DMS79 treated with DMSO at 0.1 percent for 48 hours (cell line): ENCODE measurements around the gene CHD2.
"Not testable (repeated sequence)": the region's sequence is repeated elsewhere in the genome, so short reads cannot be mapped to it uniquely, and the experiment has no call there.

Experiments
- DNase-seq: peaks from one replicate; lab custom pipeline; 2025; lab: John Stamatoyannopoulos, UW

CHD2 gene

DNA sequence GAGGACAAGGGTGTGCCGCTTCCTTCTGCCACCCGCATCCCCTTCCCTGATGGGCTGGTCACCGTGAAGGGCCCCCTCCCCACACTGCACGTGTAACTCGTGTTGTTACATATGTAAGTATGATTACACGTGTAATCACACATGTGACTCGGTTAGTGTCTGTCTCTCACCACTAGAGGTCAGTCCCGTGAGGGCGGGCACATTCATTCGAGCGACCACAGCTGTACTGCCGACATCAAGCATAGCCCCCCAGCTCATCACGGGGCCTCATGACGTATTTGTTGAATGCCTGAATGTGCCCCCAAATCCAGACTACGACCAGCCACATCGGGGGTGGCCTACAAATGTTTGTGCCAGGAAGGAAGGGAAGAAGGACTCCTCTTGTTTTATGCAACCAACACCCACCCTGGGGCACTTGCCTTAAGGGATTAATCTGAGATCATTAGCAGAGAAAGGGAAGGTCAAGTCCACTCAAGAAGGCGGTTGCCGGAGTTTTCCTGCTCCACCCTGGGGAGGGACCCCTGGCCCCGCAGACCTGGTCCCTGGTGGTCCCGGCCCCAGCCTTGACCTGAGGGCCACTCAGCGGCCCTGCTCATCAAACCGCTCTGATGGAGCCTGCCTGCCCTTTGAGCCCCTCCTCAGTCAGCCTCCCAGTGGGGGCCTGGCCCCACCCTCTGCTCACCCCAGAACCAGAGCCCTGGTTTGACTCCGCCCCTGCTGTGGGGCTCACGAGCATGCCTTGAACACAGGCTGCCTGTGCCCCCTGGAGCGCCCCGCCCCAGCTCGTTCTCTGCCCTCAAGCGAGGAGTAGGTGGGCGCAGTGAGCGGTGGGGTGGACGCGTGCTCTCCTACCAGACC, 136.1 kb downstream of the CHD2 start:
- DNase-seq: no peak

DNA sequence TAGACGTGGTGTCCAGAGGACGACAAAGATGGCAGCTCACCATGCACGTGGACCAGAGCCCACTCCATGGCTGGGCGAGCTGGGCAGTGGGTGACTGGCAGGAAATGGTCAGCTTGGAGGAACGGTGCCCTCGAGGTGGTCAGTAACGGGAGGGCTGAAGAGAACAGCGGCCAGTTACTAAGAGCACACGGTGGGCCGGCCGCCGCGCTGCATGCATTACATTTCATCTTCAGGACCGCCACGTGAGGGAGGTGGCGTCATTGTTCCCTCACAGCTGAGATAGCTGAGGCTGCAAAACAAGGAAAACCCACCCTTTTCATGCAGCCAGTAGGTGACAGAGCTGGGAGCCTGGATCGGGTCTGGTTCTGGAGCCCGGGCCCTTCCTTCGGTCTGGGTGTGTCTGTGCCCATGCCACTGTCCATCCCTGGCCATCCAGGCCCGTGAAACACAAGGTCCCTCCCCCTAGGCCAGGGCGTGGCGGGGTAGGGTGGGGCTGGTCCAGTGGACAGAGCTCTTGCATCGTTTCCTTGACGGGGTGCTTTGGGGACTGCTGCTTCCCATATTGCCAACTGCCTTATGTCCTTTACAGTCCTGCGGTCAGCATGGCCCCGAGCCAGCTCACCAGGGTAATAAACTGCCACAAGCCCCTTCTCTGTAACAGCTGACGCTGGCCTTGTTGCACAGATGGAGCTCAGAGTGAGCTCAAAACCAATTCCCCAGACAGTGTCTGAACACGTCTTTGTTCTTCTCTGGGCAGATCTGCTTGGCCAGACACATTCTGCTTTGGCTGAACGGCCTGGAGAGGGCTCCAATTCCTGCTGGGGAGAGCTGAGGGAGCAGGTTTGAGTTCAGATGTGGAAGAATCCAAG, 137.1 kb downstream of the CHD2 start:
- DNase-seq: peak; percentile 15

DNA sequence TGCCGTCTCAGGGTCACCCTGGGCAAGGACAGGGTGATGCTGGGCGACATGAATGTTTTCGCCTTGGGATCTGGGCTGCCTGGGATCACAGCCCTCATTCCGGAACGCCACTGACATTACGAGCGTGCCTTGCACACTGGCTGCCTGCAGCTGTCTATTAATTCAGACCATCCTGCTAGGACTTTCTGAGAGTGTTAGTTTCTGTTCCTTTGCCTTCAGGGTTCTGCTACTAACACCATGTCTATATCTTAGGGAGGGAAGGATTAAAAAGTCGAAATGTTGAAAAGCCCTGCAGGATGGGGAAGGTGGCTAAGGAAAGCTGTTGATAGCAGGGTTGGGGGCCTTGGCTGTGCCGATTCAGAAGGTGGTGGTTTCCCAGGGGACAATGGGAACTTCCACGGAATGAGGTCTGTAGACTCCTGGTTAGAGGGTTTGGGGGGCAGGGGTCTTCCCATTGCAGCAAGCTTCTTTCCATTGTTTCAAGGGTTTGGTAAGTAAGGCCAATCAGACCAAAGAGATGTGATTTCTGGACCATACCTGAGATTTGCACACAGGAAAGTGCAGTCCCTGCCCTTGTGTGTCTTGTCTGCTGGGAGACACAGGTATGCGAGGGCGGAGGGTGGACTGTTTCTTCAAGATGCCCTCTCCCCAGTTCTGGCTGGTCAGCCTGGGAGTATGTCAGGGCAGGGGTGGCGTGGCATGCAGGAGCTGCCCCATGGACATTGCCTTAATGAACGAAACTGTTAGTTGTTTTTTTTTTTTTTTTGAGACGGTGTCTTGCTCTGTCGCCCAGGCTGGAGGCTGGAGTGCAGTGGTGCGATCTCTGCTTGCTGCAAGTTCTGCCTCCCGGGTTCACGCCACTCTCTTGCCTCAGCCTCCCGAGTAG, 137.9 kb downstream of the CHD2 start:
- no peak for DNase-seq

DNA sequence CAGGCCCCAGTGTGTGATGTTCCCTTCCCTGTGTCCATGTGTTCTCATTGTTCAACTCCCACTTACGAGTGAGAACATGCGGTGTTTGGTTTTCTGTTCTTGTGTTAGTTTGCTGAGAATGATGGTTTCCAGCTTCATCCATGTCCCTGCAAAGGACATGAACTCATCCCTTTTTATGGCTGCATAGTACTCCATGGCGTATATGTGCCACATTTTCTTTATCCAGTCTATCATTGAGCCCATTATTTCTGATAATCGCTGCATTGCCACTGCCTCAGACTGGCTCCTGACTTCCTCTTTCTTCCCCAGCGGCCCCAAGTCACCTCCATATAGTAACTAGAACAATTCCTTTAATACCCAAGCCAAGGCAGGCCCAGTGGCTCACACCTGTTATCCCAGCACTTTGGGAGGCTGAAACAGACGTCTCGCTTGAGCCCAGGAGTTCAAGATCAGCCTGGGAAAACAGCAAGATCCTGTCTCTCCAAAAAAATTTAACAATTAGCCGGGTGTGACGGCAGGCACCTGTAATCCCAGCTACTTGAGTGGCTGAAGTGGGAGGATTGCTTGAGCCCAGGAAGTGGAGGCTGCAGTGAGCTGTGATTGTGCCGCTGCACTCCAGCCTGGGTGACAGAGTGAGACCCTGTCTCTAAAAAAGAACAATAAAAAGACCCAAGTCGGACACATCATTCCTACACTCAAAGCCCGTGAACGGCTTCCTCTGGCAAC, 139.6 kb downstream of the CHD2 start:
- not testable (repeated sequence) for DNase-seq

DNA sequence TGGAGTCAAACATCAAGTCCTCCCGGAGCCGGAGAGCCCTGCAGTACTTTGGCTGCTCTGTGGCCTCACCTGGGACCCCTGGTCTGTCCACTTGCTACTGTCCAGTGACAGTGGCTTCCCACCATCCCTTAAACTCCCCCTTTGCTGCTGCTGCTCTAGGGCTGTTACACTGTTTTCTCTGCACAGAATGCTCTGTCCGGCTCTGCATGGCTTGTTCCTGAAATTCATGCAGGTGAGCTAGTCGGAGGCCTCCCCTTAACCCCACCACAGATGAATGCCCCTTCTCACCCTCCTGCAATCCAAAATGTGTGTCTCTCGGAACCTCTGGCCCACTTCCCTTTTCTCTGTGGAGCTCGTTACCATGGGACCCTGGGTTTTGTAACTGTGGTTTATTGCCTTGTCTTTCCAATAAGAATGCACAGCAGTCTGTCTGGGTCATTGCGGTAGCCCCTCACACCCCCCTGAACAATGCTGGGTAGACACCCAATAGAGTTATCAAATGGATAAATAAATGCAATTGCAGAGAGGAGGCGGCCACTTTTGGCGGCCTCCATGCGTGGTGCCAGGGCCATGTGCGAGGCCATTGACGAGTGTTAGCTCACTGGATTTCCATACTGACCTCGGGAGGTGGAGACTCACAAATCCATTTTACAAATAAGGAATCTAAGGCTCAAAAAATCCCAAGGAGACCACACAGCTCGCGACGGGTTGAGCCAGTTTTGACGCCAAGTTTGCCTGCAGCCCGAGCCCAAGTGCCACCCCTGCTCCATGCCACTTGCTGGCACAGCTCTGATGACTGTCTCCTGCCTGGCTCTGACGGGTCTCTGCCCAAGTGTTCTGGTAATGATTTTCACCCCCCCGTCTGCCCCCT, 140.4 kb downstream of the CHD2 start:
- DNase-seq: no peak

DNA sequence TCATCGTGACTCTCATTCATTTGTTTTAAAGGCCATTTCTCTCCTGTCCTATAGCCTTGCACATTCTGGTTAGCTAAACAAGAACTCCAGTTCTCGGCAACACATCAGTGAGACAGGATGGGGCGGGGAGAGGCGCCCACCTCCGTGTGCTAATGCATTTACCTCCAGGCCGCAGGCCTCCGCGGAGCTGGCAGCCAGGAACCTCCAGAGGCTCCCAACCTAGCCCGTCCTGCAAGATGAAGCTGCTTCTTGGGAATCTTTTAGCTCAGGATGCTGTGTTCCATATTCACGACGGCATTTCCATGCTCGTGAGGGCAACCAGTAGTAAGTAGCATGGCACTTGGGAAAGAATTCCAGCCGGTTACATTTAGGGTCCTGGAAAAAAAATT, 141.0 kb downstream of the CHD2 start:
- no peak for DNase-seq

DNA sequence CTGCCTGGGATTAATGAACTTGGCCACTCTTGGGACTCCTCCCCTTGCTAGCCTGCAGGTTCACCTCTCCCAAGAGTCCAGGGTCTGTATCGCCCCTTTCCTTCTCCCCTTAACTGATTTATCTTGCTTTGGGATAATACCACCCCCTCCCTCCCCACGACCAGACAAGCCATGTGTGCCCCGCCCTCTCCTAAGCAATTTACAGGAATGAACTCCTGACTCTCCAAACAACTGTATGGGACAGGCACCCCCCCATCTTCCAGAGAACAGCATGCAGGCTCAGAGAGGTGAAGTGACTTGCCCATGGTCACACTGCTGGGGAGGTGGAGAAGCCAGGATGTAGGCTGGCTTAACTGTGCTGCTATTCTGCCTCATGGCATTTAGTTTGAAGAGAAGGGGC, 142.1 kb downstream of the CHD2 start:
- DNase-seq: no peak

DNA sequence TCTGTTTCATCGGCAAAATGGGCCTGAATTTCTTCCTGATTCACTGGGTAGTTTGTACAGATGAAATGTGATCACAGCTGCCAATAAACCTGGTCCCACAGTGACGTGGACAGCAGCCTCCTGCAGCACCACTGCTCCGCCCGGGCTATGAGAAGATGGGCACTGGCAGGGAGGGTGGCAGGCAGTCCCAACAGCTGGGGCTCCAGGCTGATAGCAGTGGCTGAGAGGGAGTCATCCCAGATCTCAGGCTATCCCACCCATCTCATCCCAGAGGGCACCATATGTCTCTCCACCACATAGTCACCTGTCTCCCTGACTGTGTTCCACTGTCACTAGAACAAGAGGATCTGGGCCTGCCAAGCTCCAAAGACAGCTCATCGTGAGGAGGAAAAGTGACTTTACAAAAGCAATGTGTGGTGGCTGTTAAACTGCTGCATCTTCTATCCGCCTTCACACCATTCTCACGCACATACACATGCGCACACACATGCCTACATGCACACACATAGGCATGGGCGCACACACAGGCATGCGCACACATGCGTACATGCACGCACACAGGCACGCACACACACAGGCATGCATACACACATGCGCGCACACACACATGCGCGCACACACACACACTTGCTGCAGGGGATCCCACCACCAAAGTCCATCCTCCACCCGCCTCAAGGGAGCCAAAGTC, 142.7 kb downstream of the CHD2 start:
- DNase-seq: no peak

DNA sequence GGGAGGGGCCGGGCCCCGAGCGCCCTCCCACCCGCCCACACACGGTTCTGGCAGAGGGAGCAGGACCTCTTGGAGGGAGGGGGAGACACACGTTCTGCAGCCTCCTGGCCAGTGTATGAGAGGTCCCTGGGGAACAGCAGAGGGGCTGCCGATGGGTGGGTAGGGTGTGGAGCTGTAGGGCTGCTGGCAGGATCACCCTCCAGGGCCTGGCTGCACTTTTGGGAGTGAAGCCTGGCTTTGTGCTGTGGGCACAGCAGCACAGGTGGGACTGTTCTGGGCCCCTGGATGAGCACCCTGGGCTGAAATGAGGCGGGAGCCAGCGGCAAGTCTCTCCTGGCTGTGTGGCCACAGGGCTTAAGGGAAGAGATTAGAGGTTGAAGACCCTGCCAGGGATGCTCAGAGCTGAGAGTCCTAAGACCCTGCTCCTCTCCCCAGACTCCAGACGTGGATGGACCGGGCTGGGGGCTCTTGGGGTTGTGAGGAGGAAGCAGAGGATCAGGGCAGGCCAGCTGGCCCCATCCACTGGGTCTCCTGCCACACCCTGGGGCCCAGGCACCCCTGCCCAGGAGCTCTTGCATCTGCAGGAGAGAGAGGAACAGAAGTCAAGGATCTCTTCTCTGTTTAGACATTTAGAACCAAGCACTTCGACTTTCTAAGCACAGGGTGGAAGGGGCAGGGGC, 143.6 kb downstream of the CHD2 start:
- no peak for DNase-seq

DNA sequence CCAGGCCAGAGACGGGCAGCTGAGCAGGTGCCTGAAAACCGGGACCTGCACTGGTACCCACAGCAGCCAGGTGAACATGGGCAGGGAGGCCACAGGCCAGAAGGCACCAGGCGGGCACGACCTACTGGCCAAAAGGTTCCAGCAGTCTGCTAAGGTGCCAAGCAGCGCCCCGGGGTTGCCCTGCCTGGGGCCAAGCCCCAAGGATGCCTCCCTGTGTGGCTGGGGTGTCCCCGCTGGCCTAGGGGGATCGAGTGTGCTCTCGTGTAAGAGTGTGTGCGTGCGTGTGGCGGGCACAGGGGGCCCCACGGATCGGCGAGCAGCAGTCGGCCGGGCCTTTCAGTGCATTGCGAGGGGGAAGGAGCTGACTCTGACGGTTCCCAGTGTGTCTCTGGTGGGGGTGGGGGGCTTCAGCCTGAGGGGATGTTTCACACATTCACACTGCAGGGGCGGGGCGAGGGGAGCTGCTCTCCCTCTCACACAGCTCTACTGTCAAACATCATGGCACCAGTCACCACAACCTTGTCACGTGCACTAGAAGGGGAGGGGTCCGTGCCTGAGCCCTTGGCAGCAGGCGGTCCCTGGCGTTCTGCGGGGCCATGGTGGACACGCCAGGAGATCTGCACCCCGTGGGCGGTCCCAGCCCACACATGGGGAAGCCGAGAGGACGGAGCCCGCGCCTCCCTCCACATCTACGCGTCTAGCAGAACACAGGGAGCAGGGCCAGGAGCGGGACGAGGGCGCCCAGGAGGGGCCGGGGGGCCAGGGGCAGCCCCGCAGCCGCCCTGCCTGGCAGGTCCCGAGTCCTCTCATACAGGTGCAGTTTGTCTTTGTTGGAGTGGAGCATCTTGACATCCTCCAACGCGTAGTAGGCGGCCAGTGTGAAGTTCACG, 144.4 kb downstream of the CHD2 start:
- no peak for DNase-seq

DNA sequence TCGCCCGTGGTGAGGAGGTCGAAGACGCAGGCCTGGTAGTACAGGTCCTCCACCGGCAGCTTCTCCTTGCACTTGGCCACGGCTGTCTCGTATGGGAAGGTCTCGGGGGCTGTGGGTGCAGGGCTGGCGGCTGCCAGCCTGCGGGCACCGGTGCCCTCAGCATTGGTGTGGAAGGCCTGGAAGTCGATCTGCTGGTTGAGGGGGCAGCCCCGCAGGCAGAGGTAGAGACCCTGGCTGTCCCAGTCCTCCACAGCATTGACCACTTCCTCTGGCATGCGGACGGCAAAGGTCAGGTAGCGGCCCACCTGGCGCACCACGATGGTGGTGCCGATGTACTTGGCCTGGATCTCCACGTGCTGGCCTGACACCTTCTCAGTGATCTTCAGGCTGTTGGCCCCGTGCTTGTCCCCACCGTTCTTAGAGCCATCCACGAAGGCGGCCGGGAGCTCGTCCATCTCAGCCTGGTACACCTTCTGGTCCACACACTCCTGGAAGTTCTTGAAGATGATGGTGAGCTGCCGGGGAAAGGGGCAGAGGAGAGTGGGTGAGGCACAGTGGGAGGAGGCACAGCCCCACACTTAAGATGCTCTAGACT, 145.2 kb downstream of the CHD2 start:
- no peak for DNase-seq

DNA sequence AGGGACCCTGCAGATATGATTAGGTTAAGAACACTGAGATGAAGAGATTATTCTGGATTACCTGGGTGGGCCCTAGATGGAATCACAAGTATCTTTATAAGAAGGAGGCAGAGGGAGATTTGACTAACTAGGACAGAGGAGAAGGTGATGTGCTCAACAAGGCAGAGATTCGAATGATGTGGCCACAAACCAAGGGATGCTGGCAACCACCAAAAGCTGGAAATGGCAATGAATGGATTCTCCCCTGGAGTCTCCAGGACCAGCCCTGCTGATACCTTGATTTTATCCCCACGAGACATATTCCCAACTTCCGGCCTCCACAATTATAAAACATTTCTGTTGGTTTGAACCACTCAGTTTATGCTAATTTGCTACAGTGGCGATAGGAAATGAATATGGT, 146.0 kb downstream of the CHD2 start:
- DNase-seq: no peak

DNA sequence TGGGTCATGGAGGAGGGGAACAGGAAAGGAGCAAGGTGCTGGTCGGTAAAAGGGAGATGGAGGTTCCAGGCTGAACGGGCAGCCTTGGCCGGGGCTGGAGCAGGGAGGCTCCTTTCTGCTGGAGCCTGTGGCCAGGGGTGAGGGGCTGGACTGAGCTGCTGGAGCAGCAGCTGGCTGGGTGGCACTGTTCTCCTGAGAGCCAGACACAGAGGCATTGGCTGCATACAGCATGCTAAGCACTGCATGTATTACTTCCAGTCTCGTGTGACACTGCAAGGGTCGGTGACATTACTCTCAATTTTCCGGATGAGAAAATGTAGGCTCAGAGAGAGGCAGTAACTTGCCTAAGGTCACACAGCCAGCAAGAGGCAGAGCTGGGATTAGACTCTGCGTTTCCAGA, 146.6 kb downstream of the CHD2 start:
- no peak for DNase-seq

DNA sequence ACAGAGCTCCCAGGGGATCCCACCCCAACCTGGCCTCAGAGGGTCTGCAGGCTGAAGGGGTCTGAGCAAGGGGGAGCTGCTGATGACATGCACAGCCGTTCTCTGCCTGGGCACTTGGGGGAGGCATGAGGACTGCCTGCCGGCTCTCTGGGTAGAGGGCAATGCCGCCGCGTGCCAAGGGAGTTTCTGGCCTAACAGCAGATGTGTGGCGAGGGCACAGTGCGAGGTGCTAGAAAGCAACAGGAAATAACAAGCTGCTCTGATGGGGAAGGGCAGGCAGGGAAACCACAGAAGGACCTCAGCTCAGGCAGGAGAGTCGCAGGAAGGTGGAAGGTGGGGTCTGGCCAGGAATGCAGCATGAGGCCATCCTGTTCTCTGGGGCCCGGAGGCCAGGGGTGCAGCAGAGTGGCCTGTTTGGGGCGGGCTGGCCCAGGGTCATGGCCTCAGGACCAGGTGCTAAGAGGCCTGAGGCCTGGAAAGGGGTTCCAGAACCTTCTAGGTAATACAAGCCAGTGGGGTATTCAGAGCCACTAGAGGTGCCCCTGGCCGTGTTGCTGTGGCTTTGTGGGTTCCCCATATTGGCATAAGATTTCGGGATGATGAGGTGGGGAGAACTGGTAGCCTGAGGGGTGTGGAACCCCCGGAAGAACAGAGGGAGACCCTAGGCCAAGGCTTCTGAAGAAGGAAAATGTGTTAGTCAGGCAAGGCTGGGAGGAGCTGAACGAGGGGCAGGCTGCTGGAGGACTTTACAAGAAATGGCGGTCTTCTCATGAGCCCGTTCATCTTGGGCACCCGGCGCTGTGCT, 147.7 kb downstream of the CHD2 start:
- DNase-seq: no peak

DNA sequence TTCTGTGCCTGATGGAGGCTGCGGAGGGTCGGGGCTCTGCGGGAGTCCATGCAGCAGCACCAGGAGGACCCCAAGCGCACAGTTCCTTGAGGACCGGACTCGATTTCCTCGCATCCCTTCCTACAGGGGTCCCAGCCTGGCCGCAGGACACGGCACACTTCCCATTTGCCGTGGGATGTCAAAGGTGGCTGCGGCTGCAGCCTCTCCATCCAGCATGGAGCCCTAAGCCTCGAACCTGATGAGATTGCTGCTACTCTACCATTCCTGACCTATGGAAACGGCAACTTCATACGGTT, 148.2 kb downstream of the CHD2 start:
- no peak for DNase-seq

DNA sequence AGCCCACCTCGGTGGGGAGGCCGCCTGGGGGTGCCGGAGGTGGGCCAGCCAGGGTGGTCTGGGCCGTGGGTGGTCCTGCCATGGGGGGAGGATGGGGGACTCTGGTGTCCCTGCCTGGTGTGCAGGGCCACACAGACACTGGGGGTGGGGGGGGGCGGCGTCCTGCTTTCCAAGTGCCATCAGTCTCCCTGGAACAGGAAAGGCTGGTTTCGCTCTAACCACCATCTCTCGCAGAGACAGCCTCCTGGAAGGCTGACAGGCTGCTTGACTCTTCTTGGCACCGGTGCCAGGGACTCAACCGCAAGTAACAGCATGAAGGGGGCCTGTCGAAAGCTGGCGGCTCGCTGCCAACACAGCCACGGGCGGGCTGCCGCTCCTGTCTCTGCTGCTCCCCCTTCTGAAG, 148.6 kb downstream of the CHD2 start:
- peak; percentile 80 for DNase-seq

DNA sequence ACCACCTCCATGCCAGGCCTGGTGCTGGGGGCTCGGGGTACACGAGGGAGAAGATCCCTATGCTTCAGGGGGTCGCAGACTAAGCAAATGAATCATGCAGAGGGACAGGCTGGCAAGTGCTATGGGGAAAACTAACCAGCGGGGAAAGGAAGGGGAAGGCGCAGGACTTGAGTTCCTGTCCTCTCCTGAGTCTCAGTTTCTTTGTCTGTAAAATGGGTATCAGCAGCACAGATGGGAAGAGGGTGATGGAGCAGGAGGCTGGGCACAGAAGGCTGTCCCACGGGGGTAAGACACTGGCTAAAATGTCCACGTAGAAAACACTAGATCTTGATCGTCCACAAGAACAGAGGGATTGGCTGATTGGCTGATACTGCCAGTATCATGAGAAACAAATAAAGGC, 149.1 kb downstream of the CHD2 start:
- no peak for DNase-seq
